CD14-positive monocyte (primary cell): Measurements from ENCODE around the gene DOK4. TPM values are rescaled to one million over a fixed set of nuclear protein-coding genes. Genes with fewer than 3 reads are reported as not detected.
A peak's percentile ranks its signal among the peaks of the same experiment; 100 is the strongest.

Source experiments
- DNase-seq, 3 donors: peaks; one replicate each; pipeline ENCODE4 v3.0.0-alpha.2; 2011 to 2022
- H2AFZ ChIP-seq: 2 replicates; pipeline ENCODE4 v1.6.0; 2012; ENCODE audit warnings: mild to moderate bottlenecking, low read depth, low read length, inconsistent platforms; ENCODE audit not compliant: insufficient read depth, poor library complexity, severe bottlenecking
- H3K27ac ChIP-seq, 2 donors: 1 replicate in 1 of 2; 2 replicates in 1 of 2; pipeline ENCODE4 v1.5.1; 2012 to 2013; ENCODE audit warnings: low read length in 2 of 2, control low read depth in 1 of 2, inconsistent platforms in 1 of 2, low read depth in 1 of 2, mild to moderate bottlenecking in 1 of 2
- H3K27me3 ChIP-seq, 2 donors: one replicate each; pipeline versions ENCODE4 v1.6.0 to v1.6.1; 2011 to 2013; ENCODE audit warnings: low read length in 2 of 2; ENCODE audit not compliant: control insufficient read depth in 2 of 2, insufficient read depth in 2 of 2
- H3K36me3 ChIP-seq, 2 donors: replicated peaks in 1 of 2; 1 replicate in 1 of 2; 2 replicates in 1 of 2; pipeline versions ENCODE4 v1.5.1 to v1.6.1; 2012 to 2013; ENCODE audit warnings: low read length in 2 of 2, control low read depth in 1 of 2, inconsistent platforms in 1 of 2, mild to moderate bottlenecking in 1 of 2; ENCODE audit not compliant: insufficient read depth in 2 of 2, control insufficient read depth in 1 of 2
- H3K4me1 ChIP-seq, 2 donors: 1 replicate in 1 of 2; 2 replicates in 1 of 2; pipeline versions ENCODE4 v1.5.1 to v1.6.1; 2012 to 2013; ENCODE audit warnings: low read length in 2 of 2, control low read depth in 1 of 2, inconsistent platforms in 1 of 2, mild to moderate bottlenecking in 1 of 2, moderate library complexity in 1 of 2; ENCODE audit not compliant: insufficient read depth in 2 of 2, control insufficient read depth in 1 of 2
- H3K4me2 ChIP-seq: replicated peaks from 2 replicates; pipeline ENCODE3; 2012; ENCODE audit warnings: low read length, moderate library complexity, mild to moderate bottlenecking; ENCODE audit not compliant: poor library complexity, severe bottlenecking; ENCODE audit errors: extremely low read depth
- H3K4me3 ChIP-seq, 3 experiments: fragments of 200-600 bp in 1 of 3; sonication (generic) in 1 of 3; replicated peaks in 1 of 3; 1 replicate in 2 of 3; 2 replicates in 1 of 3; pipeline ENCODE4 v1.5.1; 2011 to 2013; ENCODE audit warnings: low read length in 3 of 3, mild to moderate bottlenecking in 3 of 3, control low read depth in 2 of 3, low read depth in 2 of 3, inconsistent platforms in 1 of 3, moderate library complexity in 1 of 3
- H3K79me2 ChIP-seq: 2 replicates; pipeline ENCODE4 v1.6.0; 2012; ENCODE audit warnings: mild to moderate bottlenecking, control low read depth, inconsistent platforms, low read length, moderate library complexity; ENCODE audit not compliant: insufficient read depth
- H3K9ac ChIP-seq: 2 replicates; pipeline ENCODE4 v1.6.0; 2017; ENCODE audit warnings: low read length, mild to moderate bottlenecking; ENCODE audit not compliant: insufficient read depth, poor library complexity, severe bottlenecking
- H3K9me3 ChIP-seq, 2 donors: replicated peaks in 1 of 2; 1 replicate in 1 of 2; 2 replicates in 1 of 2; pipeline versions ENCODE4 v1.5.1 to v1.6.1; 2012 to 2013; ENCODE audit warnings: low read length in 2 of 2, control low read depth in 1 of 2; ENCODE audit not compliant: control insufficient read depth in 1 of 2, insufficient read depth in 1 of 2
- H4K20me1 ChIP-seq: 2 replicates; pipeline ENCODE4 v1.6.0; 2012; ENCODE audit warnings: mild to moderate bottlenecking, low read length, control low read depth, moderate library complexity; ENCODE audit not compliant: insufficient read depth
- H3K27ac Mint-ChIP-seq, 7 donors: one replicate each; pipeline ENCODE4 v1.8.0; 2020; ENCODE audit warnings: mild to moderate bottlenecking in 7 of 7, mixed read lengths in 7 of 7, moderate library complexity in 6 of 7, inconsistent platforms in 2 of 7
- H3K27me3 Mint-ChIP-seq, 3 donors: one replicate each; pipeline ENCODE4 v1.8.0; 2021 to 2022; ENCODE audit warnings: low read depth in 3 of 3, mild to moderate bottlenecking in 3 of 3, mixed read lengths in 3 of 3, moderate library complexity in 3 of 3, inconsistent platforms in 1 of 3
- H3K36me3 Mint-ChIP-seq, 2 donors: one replicate each; pipeline ENCODE4 v1.8.0; 2020; ENCODE audit warnings: mixed read lengths in 2 of 2, inconsistent platforms in 1 of 2, mild to moderate bottlenecking in 1 of 2
- H3K4me1 Mint-ChIP-seq: one replicate; pipeline ENCODE4 v1.8.0; 2020; ENCODE audit warnings: mild to moderate bottlenecking, mixed read lengths
- H3K4me3 Mint-ChIP-seq, 2 donors: one replicate each; pipeline ENCODE4 v1.8.0; 2020; ENCODE audit warnings: mild to moderate bottlenecking in 2 of 2, mixed read lengths in 2 of 2, moderate library complexity in 1 of 2
- H3K9me3 Mint-ChIP-seq, 7 donors: one replicate each; pipeline ENCODE4 v1.8.0; 2020 to 2022; ENCODE audit warnings: mixed read lengths in 7 of 7, mild to moderate bottlenecking in 6 of 7, moderate library complexity in 6 of 7, inconsistent platforms in 2 of 7
- CTCF ChIP-seq: fragments of 200-600 bp; IDR thresholded peaks from one replicate; pipeline ENCODE4 v1.8.0; 2022; ENCODE audit warnings: antibody characterized with exemption, mild to moderate bottlenecking
- WGBS: methylation state at CpG from one replicate; pipeline ENCODE4 v1.1.5; 2013; ENCODE audit warnings: missing lambda C conversion rate; ENCODE audit not compliant: insufficient coverage; 5-methylcytosine and 5-hydroxymethylcytosine counted together
- intact Hi-C, 2 donors: fragments of 100-400 bp; cut with micrococcal nuclease; formaldehyde crosslinking; loops; one replicate each; pipeline versions ENCODE4 v1.15.0 to v1.15.1; 2023
- polyA plus RNA-seq, 3 donors: library from polyadenylated mRNA; depleted of rRNA in 1 of 3; unstranded in 2 of 3; stranded (reverse) in 1 of 3; fragments of 300-500 nt in 2 of 3; fragments of >200 nt in 1 of 3; fragmentation: Illumina TruSeq in 2 of 3; gene quantifications; 1 replicate in 2 of 3; 2 replicates in 1 of 3; pipeline ENCODE4 v1.2.3, GENCODE V29; 2012 to 2021

DOK4 gene
- polyA plus RNA-seq, 3 donors = 0.09 to 0.17 TPM; not detected in 1

GRCh38 chr16:57513371-57514102 is 27.2 kb upstream of the DOK4 start:
- Histone ChIP-seq H3K9ac (no peak overlapping the region), H2AFZ (no peak overlapping the region), H4K20me1 (no peaks in the 10 kb centered on the region), H3K4me3 (no peak overlapping the region), H3K79me2 (no peaks in the 10 kb centered on the region), H3K27me3 (no peaks in the 10 kb centered on the region), H3K27ac (no peak overlapping the region), H3K36me3 (no peaks in the 10 kb centered on the region), H3K9me3 (no peaks in the 10 kb centered on the region), H3K4me1 (no peaks in the 10 kb centered on the region), H3K4me2 (no peak overlapping the region)
- no peak for DNase-seq
- H3K4me3 Mint-ChIP-seq = no peak overlapping the region
- 90% methylated on average over 8 of the region's 14 CpGs for WGBS
- H3K27ac Mint-ChIP-seq = peak overlapping the region in 1 of 7 donors; percentile 57
- H3K4me1 Mint-ChIP-seq = no peaks in the 10 kb centered on the region
- H3K9me3 Mint-ChIP-seq = peaks cover 0 to 2% (median 0%) of the 10 kb centered on the region in 7 donors
- intact Hi-C loops = no loop called here
- peaks cover 0 to 6% (median 5%) of the 10 kb centered on the region in 3 donors for H3K27me3 Mint-ChIP-seq
- H3K36me3 Mint-ChIP-seq = no peaks in the 10 kb centered on the region
- TF ChIP-seq CTCF = no peak

- no peak overlapping the region for H3K4me3 ChIP-seq
- DNase-seq = no peak
- H3K4me3 Mint-ChIP-seq = no peak overlapping the region
- intact Hi-C loops = no loop called here
- peaks cover 0 to 9% (median 5%) of the 10 kb centered on the region in 3 donors for H3K27me3 Mint-ChIP-seq
- H3K36me3 Mint-ChIP-seq = no peaks in the 10 kb centered on the region
- H3K9me3 Mint-ChIP-seq = peaks cover 0 to 2% (median 0%) of the 10 kb centered on the region in 7 donors
- H3K27ac ChIP-seq = no peak overlapping the region
- no peak overlapping the region for H2AFZ ChIP-seq
- H3K36me3 ChIP-seq = no peaks in the 10 kb centered on the region
- H3K79me2 ChIP-seq = no peaks in the 10 kb centered on the region
- H3K4me1 Mint-ChIP-seq = no peaks in the 10 kb centered on the region
- no peaks in the 10 kb centered on the region for H3K27me3 ChIP-seq
- no peak for TF ChIP-seq CTCF
- H4K20me1 ChIP-seq = no peaks in the 10 kb centered on the region
- 100% methylated on average over 6 of the region's 23 CpGs for WGBS
- H3K4me2 ChIP-seq = no peak overlapping the region
- peak overlapping the region in 1 of 7 donors; percentile 23 for H3K27ac Mint-ChIP-seq
- H3K9me3 ChIP-seq = no peaks in the 10 kb centered on the region
- H3K9ac ChIP-seq = no peak overlapping the region
- no peaks in the 10 kb centered on the region for H3K4me1 ChIP-seq
Measured at GRCh38 chr16:57512296-57513001, 26.2 kb upstream of the DOK4 start.
